Kidney capillary endothelial cell (primary cell): Measurements from ENCODE around the gene SHH.
"Not testable (repeated sequence)": the region's sequence is repeated elsewhere in the genome, so short reads cannot be mapped to it uniquely, and the experiment has no call there.

Experiments
- DNase-seq: peaks from one replicate; pipeline ENCODE4 v3.0.0-alpha.2; 2018; ENCODE audit warnings: low spot score

Gene SHH

GRCh38 chr7:155842496-155843265, 30.4 kb upstream of the SHH start:
- no peak for DNase-seq

- no peak for DNase-seq
Measured at GRCh38 chr7:155840909-155841308, 28.6 kb upstream of the SHH start.

DNA sequence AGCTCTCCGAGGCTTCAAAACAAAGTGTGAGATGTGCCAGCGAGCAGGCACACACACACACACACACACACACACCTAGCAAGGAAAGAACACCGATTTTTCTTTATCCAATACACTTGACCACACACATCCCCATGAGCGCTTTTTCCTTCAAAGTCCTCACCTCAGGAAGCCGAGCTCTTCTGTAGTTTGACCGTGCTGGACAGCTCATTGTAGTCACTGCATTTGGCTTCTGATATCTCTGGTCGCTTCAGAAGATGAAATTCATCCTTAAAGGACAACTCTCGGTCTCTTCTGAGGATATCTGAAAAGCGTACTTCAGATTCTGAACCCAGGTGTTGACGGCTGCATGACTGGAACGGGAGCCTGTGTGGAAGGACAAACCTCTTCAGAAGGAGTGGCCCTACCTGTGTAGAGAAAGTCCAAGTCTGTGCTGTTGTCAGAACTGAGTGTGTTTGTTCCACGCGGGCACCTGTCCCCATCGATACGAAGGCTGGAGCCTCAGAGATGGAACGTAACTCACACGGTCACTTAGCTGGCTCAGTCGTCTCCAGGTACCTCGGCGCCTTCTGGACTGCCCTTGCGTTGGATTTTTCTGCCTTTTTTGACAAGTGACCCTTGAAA, 28.1 kb upstream of the SHH start:
- no peak for DNase-seq

DNA sequence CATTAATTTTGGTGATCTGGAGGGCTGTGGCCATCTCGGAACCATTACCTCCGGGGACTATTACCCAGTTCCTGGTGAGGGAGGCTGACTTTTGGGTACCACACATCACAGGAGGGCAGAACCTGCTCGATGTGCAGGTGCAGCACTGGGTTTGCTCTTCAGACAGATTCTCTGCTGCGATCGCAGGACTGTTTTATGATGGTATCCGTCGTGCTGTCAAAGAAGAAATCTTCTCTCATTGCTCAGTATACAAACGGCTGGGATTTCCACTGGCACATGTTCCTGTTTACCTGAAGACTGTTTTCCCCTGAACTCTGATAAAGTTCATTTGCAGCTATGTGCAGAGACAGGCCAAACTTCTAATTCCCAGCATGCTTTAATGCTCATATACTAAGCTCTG, 27.2 kb upstream of the SHH start:
- no peak for DNase-seq

DNA sequence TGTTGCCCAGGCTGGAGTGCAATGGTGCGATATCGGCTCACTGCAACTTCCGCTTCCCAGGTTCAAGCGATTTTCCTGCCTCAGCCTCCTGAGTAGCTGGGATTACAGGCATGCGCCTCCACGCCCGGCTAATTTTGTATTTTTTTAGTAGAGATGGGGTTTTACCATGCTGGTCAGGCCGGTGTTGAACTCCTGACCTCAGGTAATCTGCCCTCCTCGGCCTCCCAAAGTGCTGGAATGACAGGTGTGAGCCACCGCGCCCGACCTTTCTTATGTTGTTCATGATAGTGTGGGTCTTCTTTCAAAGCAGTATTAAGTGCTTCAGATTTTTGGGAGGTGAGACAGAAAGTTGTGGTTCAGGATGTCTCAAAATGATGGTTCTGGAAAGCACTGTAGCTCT, 26.0 kb upstream of the SHH start:
- not testable (repeated sequence) for DNase-seq

DNA sequence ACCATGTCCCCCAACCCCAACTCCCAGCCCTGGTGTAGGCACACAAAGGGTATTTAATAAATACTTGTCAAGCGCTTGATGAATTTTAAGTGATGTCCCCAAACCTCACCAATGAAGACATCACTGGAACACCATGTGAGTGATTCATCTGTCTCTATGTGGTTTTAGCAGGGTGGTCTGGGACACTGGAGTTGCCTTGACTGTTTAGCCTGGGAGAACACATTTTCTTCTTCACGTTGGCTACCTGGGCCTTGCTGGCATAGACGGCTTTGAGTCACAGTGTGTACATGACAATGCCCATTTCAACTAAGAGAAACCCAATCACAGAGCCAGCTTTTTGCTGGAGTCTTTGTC, 24.8 kb upstream of the SHH start:
- no peak for DNase-seq

GRCh38 chr7:155836216-155837125, 24.2 kb upstream of the SHH start:
- no peak for DNase-seq

- no peak for DNase-seq
Measured at GRCh38 chr7:155835446-155836215, 23.4 kb upstream of the SHH start.

DNA sequence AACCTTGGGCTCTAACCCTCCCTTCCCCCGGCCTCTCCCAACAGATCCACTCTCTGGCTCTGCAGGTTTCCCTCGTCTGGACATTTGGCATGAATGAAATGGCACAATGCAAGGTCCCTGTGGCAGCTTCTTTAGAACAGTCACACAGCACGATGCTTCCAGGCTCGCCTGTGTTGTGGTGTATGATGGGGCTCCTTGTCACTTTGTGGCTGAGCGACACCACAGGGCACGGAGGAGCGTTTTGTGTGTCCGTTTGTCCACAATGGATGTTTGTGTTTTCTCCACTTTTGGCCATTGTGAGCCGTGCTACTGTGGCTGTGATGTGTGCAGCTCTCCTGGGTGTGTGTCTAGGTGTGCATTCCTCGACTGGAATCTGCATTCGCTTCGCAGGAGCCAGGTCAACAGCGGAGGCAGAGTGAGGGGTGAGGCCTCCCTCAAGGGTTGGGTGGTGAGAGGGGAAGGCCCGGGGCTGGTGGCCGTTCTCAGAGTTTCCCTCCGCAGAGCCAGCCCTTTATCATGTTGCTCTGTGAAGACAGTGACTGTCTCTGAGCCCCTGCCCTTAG, 22.3 kb upstream of the SHH start:
- no peak for DNase-seq

DNA sequence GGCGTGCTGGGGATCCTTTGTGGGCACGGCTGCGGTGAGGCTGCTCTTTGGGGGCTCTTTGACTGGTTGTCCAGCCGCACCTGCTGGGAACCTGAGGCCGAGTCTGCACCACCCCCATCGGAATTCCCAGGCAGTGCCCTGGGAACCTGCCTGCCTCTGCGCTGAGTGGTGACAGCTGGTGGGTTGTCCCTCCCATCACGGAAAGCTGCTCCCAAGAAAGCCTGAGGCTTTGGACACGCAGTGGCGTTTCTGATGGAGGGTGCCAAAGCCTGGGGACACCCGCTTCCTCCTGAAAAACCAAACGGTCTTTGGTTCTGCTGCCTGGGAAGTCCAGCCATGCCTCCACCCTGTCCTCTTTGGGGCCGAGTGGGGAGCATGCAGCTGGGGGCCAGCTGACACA, 21.4 kb upstream of the SHH start:
- DNase-seq: no peak

- DNase-seq: no peak
Measured at GRCh38 chr7:155832581-155832981, 20.3 kb upstream of the SHH start.

- DNase-seq: no peak
Measured at GRCh38 chr7:155831807-155832524, 19.7 kb upstream of the SHH start.

DNA sequence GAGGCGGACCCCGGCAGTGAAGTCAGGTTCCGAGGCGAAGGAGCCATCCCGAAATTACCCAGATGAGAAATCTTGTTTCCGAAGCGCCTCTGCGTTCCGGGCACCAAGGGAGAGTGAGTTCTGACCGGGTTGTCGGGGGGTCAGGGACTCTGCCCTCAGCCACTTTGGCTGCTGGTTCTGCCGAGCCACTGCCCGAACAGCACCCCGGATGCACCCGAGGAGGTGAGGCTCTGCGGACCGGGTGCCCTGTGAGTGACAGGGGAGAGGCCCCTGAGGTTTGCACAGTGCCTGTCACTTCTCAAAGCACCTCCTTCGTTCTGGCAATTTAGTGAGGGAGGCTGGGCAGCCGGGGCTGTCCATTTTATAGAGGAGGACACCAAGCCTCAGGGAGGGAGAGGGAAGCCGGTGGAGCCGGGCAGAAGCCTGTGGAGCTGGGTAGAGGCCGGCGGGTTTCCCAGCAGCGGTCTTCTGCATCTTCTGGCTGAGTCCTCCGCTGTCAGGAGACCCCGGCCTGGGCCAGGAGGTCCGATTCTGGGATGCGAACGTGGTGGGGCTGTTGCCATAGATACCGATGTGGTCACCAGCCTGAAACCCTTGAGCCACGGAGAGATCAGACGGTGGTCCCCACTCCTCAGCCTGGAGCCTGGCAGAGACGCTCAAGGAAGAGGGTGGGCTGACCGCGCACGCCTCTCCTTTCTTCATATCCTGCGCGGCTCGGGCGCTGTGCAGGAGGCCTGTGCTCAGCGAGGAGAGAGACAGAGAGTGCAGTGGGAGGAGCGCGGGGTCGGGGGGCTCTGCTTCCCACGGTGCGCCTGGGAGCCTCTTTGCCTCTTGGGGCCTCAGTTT, 18.9 kb upstream of the SHH start:
- DNase-seq: no peak

- no peak for DNase-seq
Measured at GRCh38 chr7:155829796-155830470, 17.7 kb upstream of the SHH start.

DNA sequence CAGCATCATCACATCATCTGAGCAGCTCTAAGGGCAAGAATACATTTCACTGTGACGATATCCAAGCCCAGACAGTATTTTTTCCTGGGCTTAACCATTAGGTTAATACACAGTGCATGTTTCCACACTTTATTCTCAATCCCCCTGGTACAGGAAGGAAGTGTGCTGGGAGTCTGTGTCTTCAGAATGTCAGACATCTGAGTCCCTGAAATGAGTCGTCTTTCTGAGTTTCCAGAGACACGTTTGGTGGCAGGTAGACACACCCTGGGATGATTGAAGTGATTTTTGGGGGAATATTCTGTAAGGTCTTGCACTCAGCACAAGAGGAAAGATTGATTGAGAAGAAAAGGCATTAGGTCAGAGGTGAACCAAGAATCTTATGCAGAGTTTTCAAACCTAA, 13.1 kb upstream of the SHH start:
- peak; percentile 54 for DNase-seq

DNA sequence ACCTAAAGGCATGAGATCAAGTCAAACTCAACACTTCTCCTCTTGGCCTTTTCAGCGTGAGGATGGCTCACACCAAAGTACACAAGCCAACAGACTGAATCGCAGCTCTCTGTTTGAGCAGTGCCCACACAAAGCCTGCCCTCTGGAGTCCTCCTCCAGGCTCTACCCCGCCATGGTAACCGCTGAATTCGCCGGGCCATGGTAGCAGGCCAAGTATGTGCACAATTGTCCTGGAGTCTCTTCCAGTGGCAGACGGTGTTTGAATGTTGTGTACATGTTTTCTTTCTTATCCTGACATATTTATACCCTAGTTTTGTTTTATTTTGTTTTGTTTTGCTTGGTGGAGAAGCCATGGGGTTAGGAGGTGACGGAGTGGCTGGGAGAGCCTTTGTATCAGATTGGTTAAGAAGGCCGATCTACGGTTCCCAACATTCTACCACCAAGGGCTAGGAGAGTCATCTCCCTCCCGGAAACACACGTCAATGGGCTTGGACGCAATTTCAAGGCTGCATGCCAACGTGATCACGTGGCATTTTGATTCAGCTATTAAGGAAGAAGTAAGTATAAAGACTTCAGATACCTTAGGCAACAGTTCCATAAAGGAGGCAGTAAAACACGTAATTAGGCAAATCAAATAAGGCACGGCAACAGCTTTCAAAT, 12.1 kb upstream of the SHH start:
- DNase-seq: no peak

DNA sequence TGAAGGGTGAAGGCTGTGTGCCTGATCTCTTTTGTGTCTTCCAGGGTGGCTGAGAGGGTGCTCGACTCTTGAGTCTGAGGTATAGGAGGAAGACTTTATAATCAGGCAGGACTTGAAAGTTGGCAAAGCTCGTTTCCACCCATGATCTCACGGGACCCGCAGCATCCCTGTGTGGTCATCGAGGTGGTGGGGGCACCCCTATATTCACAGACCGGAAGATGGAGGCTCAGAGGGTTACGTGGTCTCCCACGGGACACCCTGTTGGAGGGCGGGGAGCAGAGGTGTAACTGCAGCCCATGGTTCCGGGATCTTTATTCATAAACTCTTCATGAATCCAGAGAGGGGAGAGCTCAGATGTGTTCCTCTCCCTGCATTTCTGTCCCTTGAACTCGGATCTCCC, 9.6 kb upstream of the SHH start:
- DNase-seq: no peak

DNA sequence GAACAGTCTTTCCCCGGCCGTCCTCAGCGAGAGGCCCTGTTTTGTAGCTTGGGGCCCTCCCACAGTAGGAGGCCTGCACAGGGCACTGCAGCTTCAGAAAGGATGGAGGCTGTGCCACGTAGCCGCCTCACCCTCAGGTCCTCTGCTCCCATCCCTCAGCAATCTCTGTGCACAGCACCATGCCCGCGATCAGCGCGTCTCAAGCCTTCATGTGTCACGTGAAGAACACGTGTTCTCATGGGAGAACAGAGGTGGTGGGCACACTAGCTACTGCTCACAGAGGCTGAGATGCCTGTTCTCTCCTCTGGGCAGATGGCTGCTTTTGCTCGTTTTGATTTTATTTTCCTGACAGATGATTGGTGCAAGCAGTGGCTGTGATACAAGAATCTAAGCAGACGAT, 8.5 kb upstream of the SHH start:
- no peak for DNase-seq

GRCh38 chr7:155820246-155820645, 8.0 kb upstream of the SHH start:
- DNase-seq: no peak
